Sigmoid colon (tissue), 3 donors: ENCODE data around the gene SPEM3.

Experiments
- CTCF ChIP-seq, 4 experiments: fragments of 450-650 bp in 3 of 4; fragments of 200-600 bp in 1 of 4; IDR thresholded peaks; one replicate each; pipeline ENCODE4 v1.5.1; 2016 to 2019; ENCODE audit warnings: antibody characterized with exemption in 4 of 4, mild to moderate bottlenecking in 3 of 4, moderate library complexity in 2 of 4
- POLR2A ChIP-seq, 2 donors: fragments of 450-650 bp; IDR thresholded peaks; one replicate each; pipeline ENCODE4 v1.6.1; 2016; ENCODE audit warnings: antibody characterized with exemption in 2 of 2, mild to moderate bottlenecking in 2 of 2, moderate library complexity in 2 of 2

- TF ChIP-seq CTCF (IDR thresholded peaks at IDR 0.05), result no peak
- TF ChIP-seq POLR2A (IDR thresholded peaks at IDR 0.05), result no peak
Observed at GRCh38 chr17:7439462-7440112, 10.9 kb downstream of the SPEM3 start, which contains the start of gene FGF11.
